ENCODE results near the gene CCDC83.

DNA sequence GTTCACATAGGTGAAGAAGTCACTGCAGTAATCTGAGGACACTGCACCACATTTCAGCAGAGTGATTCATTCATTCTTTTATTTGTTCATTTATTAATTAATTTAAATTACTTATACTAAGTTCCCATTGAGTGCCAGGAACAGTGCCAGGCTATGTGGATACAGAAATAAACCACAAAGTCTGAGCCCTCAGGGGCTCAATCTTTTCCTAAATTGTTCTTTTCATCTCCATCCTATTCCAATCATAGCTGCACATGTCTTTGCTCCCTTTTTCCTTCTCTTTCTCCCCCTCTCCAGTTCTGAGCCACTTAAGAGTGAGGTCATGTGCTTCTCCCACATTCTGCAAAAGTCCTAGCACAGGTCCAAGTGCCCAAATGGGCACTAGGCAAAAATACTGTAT, 49.2 kb upstream of the CCDC83 start:
- no peak for TF ChIP-seq REST (IDR thresholded peaks at IDR 0.05; ENCODE audit: insufficient read depth in 1 of 2, low read depth in 2 of 2, low read length in 2 of 2)
- no peak for TF ChIP-seq POLR2AphosphoS5 (IDR thresholded peaks at IDR 0.05; ENCODE audit: low read depth, low read length)
- TF ChIP-seq TAF1 (IDR thresholded peaks at IDR 0.05; ENCODE audit: borderline replicate concordance, insufficient read depth, low read length), result no peak
- TF ChIP-seq SIN3A (IDR thresholded peaks at IDR 0.05; ENCODE audit: borderline replicate concordance, insufficient read depth, low read length), result no peak
- TF ChIP-seq FOXP2 (optimal IDR thresholded peaks at IDR 0.05; ENCODE audit: borderline replicate concordance, extremely low read depth, extremely low read length, insufficient read depth), result no peak
